Neutrophil (primary cell): ENCODE data around the gene HIPK2.
A peak's percentile ranks its signal among the peaks of the same experiment; 100 is the strongest.

Experiments
- H3K27ac ChIP-seq: fragments of 200-600 bp; sonication (generic); 2 replicates; pipeline ENCODE4 v1.5.1; 2016; ENCODE audit warnings: mild to moderate bottlenecking, moderate library complexity
- H3K27me3 ChIP-seq: fragments of 200-600 bp; sonication (generic); 2 replicates; pipeline ENCODE4 v1.6.0; 2016; ENCODE audit warnings: mild to moderate bottlenecking
- H3K36me3 ChIP-seq: fragments of 200-600 bp; sonication (generic); 2 replicates; pipeline ENCODE4 v1.5.1; 2017
- H3K4me1 ChIP-seq, 2 experiments: fragments of 200-600 bp in 1 of 2; sonication (generic) in 1 of 2; 1 replicate in 1 of 2; 2 replicates in 1 of 2; pipeline versions ENCODE4 v1.5.1 to v1.6.1; 2013 to 2016; ENCODE audit warnings: low read depth in 1 of 2, low read length in 1 of 2, mild to moderate bottlenecking in 1 of 2, moderate library complexity in 1 of 2; ENCODE audit not compliant: control insufficient read depth in 1 of 2, insufficient read depth in 1 of 2
- H3K4me3 ChIP-seq, 2 experiments: fragments of 200-600 bp in 1 of 2; sonication (generic) in 1 of 2; 1 replicate in 1 of 2; 2 replicates in 1 of 2; pipeline ENCODE4 v1.5.1; 2013 to 2016; ENCODE audit warnings: low read depth in 1 of 2, low read length in 1 of 2, mild to moderate bottlenecking in 1 of 2, moderate library complexity in 1 of 2
- H3K9me3 ChIP-seq: fragments of 200-600 bp; sonication (generic); 2 replicates; pipeline ENCODE4 v1.5.1; 2016
- CTCF ChIP-seq: fragments of 200-600 bp; sonication (generic); IDR thresholded peaks from 2 replicates; pipeline ENCODE4 v1.5.1; 2016; ENCODE audit warnings: antibody characterized with exemption

HIPK2 gene

GRCh38 chr7:139650429-139651100 lies 127.2 kb downstream of the HIPK2 start:
- Histone ChIP-seq H3K36me3 (peaks cover 25% of the 10 kb centered on the region), H3K4me1 (peaks cover 48 to 49% of the 10 kb centered on the region in 2 experiments), H3K4me3 (no peak overlapping the region), H3K27ac (peak overlapping the region; percentile 14), H3K27me3 (no peaks in the 10 kb centered on the region), H3K9me3 (no peaks in the 10 kb centered on the region)
- no peak for TF ChIP-seq CTCF

- H3K4me3 ChIP-seq: peak overlapping the region; percentile 31 to 50
- no peaks in the 10 kb centered on the region for H3K9me3 ChIP-seq
- peak; percentile 19 for TF ChIP-seq CTCF
- peak overlapping the region; percentile 81 for H3K27ac ChIP-seq
- H3K36me3 ChIP-seq: peaks cover 29% of the 10 kb centered on the region
- H3K4me1 ChIP-seq: peaks cover 43 to 53% of the 10 kb centered on the region in 2 experiments
- H3K27me3 ChIP-seq: no peaks in the 10 kb centered on the region
Observed at GRCh38 chr7:139648941-139649425, 128.8 kb downstream of the HIPK2 start.

GRCh38 chr7:139648391-139648861 lies 129.4 kb downstream of the HIPK2 start:
- Histone ChIP-seq H3K27ac (peak overlapping the region; percentile 81), H3K36me3 (peaks cover 29% of the 10 kb centered on the region), H3K9me3 (no peaks in the 10 kb centered on the region), H3K4me1 (peaks cover 43 to 53% of the 10 kb centered on the region in 2 experiments), H3K27me3 (no peaks in the 10 kb centered on the region), H3K4me3 (peak overlapping the region; percentile 31 to 50)
- TF ChIP-seq CTCF: no peak

- Histone ChIP-seq H3K36me3 (peaks cover 35% of the 10 kb centered on the region), H3K4me1 (peaks cover 40 to 53% of the 10 kb centered on the region in 2 experiments), H3K4me3 (peak overlapping the region in 1 of 2 experiments; percentile 50), H3K9me3 (no peaks in the 10 kb centered on the region), H3K27me3 (no peaks in the 10 kb centered on the region), H3K27ac (peak overlapping the region; percentile 81)
- no peak for TF ChIP-seq CTCF
Observed at GRCh38 chr7:139647814-139648390, 129.9 kb downstream of the HIPK2 start.

- H3K27ac ChIP-seq: no peak overlapping the region
- no peak overlapping the region for H3K4me3 ChIP-seq
- H3K27me3 ChIP-seq: no peaks in the 10 kb centered on the region
- TF ChIP-seq CTCF: no peak
- peaks cover 38% of the 10 kb centered on the region for H3K36me3 ChIP-seq
- peaks cover 39 to 53% of the 10 kb centered on the region in 2 experiments for H3K4me1 ChIP-seq
- H3K9me3 ChIP-seq: no peaks in the 10 kb centered on the region
Observed at GRCh38 chr7:139647085-139647484, 130.7 kb downstream of the HIPK2 start.
